ENCODE results near the gene KLRF1. TPM values are rescaled to one million over a fixed set of nuclear protein-coding genes. Genes with fewer than 3 reads are reported as not detected.
A peak's percentile ranks its signal among the peaks of the same experiment; 100 is the strongest.

The KLRF1 gene
- total RNA-seq, 6 experiments from 2014 or later = not detected

GRCh38 chr12:9794484-9795093, 32.7 kb upstream of the KLRF1 start:
- no peak overlapping the region for H3K27ac Mint-ChIP-seq
- H3K27me3 Mint-ChIP-seq (ENCODE audit: insufficient read depth) = no peaks in the 10 kb centered on the region
- TF ChIP-seq CTCF (IDR thresholded peaks at IDR 0.05) = no peak
- DNase-seq = no peak
- H3K36me3 Mint-ChIP-seq (ENCODE audit: low read depth) = no peaks in the 10 kb centered on the region
- no peak overlapping the region for H3K4me3 Mint-ChIP-seq
- peaks cover 34% of the 10 kb centered on the region for H3K4me1 Mint-ChIP-seq (ENCODE audit: low read depth)
- no peaks in the 10 kb centered on the region for H3K9me3 Mint-ChIP-seq

- H3K4me3 Mint-ChIP-seq = no peak overlapping the region
- no peak for TF ChIP-seq CTCF (IDR thresholded peaks at IDR 0.05)
- no peak overlapping the region for H3K27ac Mint-ChIP-seq
- no peaks in the 10 kb centered on the region for H3K9me3 Mint-ChIP-seq
- H3K27me3 Mint-ChIP-seq (ENCODE audit: insufficient read depth) = no peaks in the 10 kb centered on the region
- no peaks in the 10 kb centered on the region for H3K36me3 Mint-ChIP-seq (ENCODE audit: low read depth)
- DNase-seq = no peak
- peaks cover 34% of the 10 kb centered on the region for H3K4me1 Mint-ChIP-seq (ENCODE audit: low read depth)
These were observed 31.3 kb upstream of the KLRF1 start for GRCh38 chr12:9795945-9796344.

GRCh38 chr12:9796346-9796745, 30.9 kb upstream of the KLRF1 start:
- no peak for DNase-seq
- no peaks in the 10 kb centered on the region for H3K9me3 Mint-ChIP-seq
- no peak overlapping the region for H3K27ac Mint-ChIP-seq
- H3K4me3 Mint-ChIP-seq = no peak overlapping the region
- H3K27me3 Mint-ChIP-seq (ENCODE audit: insufficient read depth) = no peaks in the 10 kb centered on the region
- no peaks in the 10 kb centered on the region for H3K36me3 Mint-ChIP-seq (ENCODE audit: low read depth)
- H3K4me1 Mint-ChIP-seq (ENCODE audit: low read depth) = peaks cover 34% of the 10 kb centered on the region
- no peak for TF ChIP-seq CTCF (IDR thresholded peaks at IDR 0.05)

- Mint-ChIP-seq H3K27me3 (ENCODE audit: insufficient read depth) (no peaks in the 10 kb centered on the region), H3K4me3 (no peak overlapping the region), H3K4me1 (ENCODE audit: low read depth) (peaks cover 29% of the 10 kb centered on the region), H3K27ac (no peak overlapping the region), H3K9me3 (no peaks in the 10 kb centered on the region), H3K36me3 (ENCODE audit: low read depth) (no peaks in the 10 kb centered on the region)
- no peak for TF ChIP-seq CTCF (IDR thresholded peaks at IDR 0.05)
- no peak for DNase-seq
These were observed 30.3 kb upstream of the KLRF1 start for GRCh38 chr12:9796971-9797370.

GRCh38 chr12:9797722-9798619, 29.3 kb upstream of the KLRF1 start:
- TF ChIP-seq CTCF (IDR thresholded peaks at IDR 0.05) = peak; percentile 47

More at GRCh38 chr12:9797722-9798619, 29.3 kb upstream of the KLRF1 start:
- Mint-ChIP-seq H3K9me3 (no peaks in the 10 kb centered on the region), H3K36me3 (ENCODE audit: low read depth) (no peaks in the 10 kb centered on the region), H3K27me3 (ENCODE audit: insufficient read depth) (no peaks in the 10 kb centered on the region), H3K27ac (no peak overlapping the region), H3K4me3 (no peak overlapping the region), H3K4me1 (ENCODE audit: low read depth) (peaks cover 19% of the 10 kb centered on the region)
- peak; percentile 9 for DNase-seq

Measured in HFFc6 (cell line).